ENCODE results near the gene DONSON. TPM values are rescaled to one million over a fixed set of nuclear protein-coding genes. Genes with fewer than 3 reads are reported as not detected.
"Not testable (repeated sequence)": the region's sequence is repeated elsewhere in the genome, so short reads cannot be mapped to it uniquely, and the experiment has no call there.

The DONSON gene
- total RNA-seq, 1 donor from 2014 or later = 11.7 TPM

- DNase-seq (ENCODE audit: low read depth) = peak; percentile 23
- Histone ChIP-seq H3K79me2 (ENCODE audit: insufficient read depth, low read length) (no peaks in the 10 kb centered on the region), H3K4me1 (ENCODE audit: insufficient read depth, low read length) (no peaks in the 10 kb centered on the region), H3K4me3 (ENCODE audit: insufficient read depth, low read depth, low read length) (no peak overlapping the region), H3K9me3 (ENCODE audit: insufficient read depth, low read depth, low read length) (no peaks in the 10 kb centered on the region), H3K9ac (ENCODE audit: low read length) (no peak overlapping the region), H2AFZ (ENCODE audit: low read depth, low read length) (no peak overlapping the region), H3K27ac (ENCODE audit: low read depth, low read length) (no peak overlapping the region), H4K20me1 (ENCODE audit: insufficient read depth, low read length) (peaks cover 19% of the 10 kb centered on the region), H3K4me2 (ENCODE audit: low read length) (no peak overlapping the region), H3K27me3 (ENCODE audit: insufficient read depth, low read length) (no peaks in the 10 kb centered on the region), H3K36me3 (ENCODE audit: insufficient read depth, low read length) (peaks cover 33% of the 10 kb centered on the region)
- TF ChIP-seq CTCF (IDR thresholded peaks at IDR 0.05; ENCODE audit: insufficient read depth, low read depth, low read length) = no peak
- no peak for FAIRE-seq
- no peaks in the 10 kb centered on the region for H3K9me3 Mint-ChIP-seq (ENCODE audit: unreplicated experiment)
- peaks cover under 1% of the 10 kb centered on the region for H3K36me3 Mint-ChIP-seq (ENCODE audit: low read depth, unreplicated experiment)
- H3K27me3 Mint-ChIP-seq (ENCODE audit: low read depth, unreplicated experiment) = no peaks in the 10 kb centered on the region
- H3K4me1 Mint-ChIP-seq (ENCODE audit: low read depth, unreplicated experiment) = peaks cover 9% of the 10 kb centered on the region
- H3K27ac Mint-ChIP-seq (ENCODE audit: unreplicated experiment) = peak overlapping the region; percentile 37
- H3K4me3 Mint-ChIP-seq (ENCODE audit: unreplicated experiment) = no peak overlapping the region
Measured at GRCh38 chr21:33578959-33579542, 9.4 kb downstream of the DONSON start.

- peaks cover 4% of the 10 kb centered on the region for H3K36me3 Mint-ChIP-seq (ENCODE audit: low read depth, unreplicated experiment)
- no peaks in the 10 kb centered on the region for H3K9me3 ChIP-seq (ENCODE audit: insufficient read depth, low read depth, low read length)
- no peak for FAIRE-seq
- no peak overlapping the region for H3K9ac ChIP-seq (ENCODE audit: low read length)
- no peak overlapping the region for H3K4me3 ChIP-seq (ENCODE audit: insufficient read depth, low read depth, low read length)
- H3K27ac Mint-ChIP-seq (ENCODE audit: unreplicated experiment) = no peak overlapping the region
- no peaks in the 10 kb centered on the region for H3K79me2 ChIP-seq (ENCODE audit: insufficient read depth, low read length)
- no peaks in the 10 kb centered on the region for H3K4me1 ChIP-seq (ENCODE audit: insufficient read depth, low read length)
- H3K27me3 Mint-ChIP-seq (ENCODE audit: low read depth, unreplicated experiment) = no peaks in the 10 kb centered on the region
- peak; percentile 60 for DNase-seq (ENCODE audit: low read depth)
- peaks cover 9% of the 10 kb centered on the region for H3K4me1 Mint-ChIP-seq (ENCODE audit: low read depth, unreplicated experiment)
- H3K4me2 ChIP-seq (ENCODE audit: low read length) = no peak overlapping the region
- no peak overlapping the region for H3K4me3 Mint-ChIP-seq (ENCODE audit: unreplicated experiment)
- H3K27me3 ChIP-seq (ENCODE audit: insufficient read depth, low read length) = no peaks in the 10 kb centered on the region
- no peak overlapping the region for H2AFZ ChIP-seq (ENCODE audit: low read depth, low read length)
- peaks cover 33% of the 10 kb centered on the region for H3K36me3 ChIP-seq (ENCODE audit: insufficient read depth, low read length)
- no peaks in the 10 kb centered on the region for H3K9me3 Mint-ChIP-seq (ENCODE audit: unreplicated experiment)
- TF ChIP-seq CTCF (IDR thresholded peaks at IDR 0.05; ENCODE audit: insufficient read depth, low read depth, low read length) (no peak), EZH2 (IDR thresholded peaks at IDR 0.05; ENCODE audit: insufficient read depth, low read length) (no peak)
- peaks cover 26% of the 10 kb centered on the region for H4K20me1 ChIP-seq (ENCODE audit: insufficient read depth, low read length)
- no peak overlapping the region for H3K27ac ChIP-seq (ENCODE audit: low read depth, low read length)
Measured at GRCh38 chr21:33578214-33578613, 10.3 kb downstream of the DONSON start.

- H3K4me3 Mint-ChIP-seq (ENCODE audit: unreplicated experiment); H2AFZ ChIP-seq (ENCODE audit: low read depth, low read length); H3K9ac ChIP-seq (ENCODE audit: low read length); H3K4me2 ChIP-seq (ENCODE audit: low read length); H3K36me3 Mint-ChIP-seq (ENCODE audit: low read depth, unreplicated experiment); H3K27me3 Mint-ChIP-seq (ENCODE audit: low read depth, unreplicated experiment); H3K4me1 ChIP-seq (ENCODE audit: insufficient read depth, low read length); H3K27ac ChIP-seq (ENCODE audit: low read depth, low read length); H3K4me1 Mint-ChIP-seq (ENCODE audit: low read depth, unreplicated experiment); FAIRE-seq; H3K4me3 ChIP-seq (ENCODE audit: insufficient read depth, low read depth, low read length); DNase-seq (ENCODE audit: low read depth); H3K9me3 ChIP-seq (ENCODE audit: insufficient read depth, low read depth, low read length); H3K79me2 ChIP-seq (ENCODE audit: insufficient read depth, low read length); H3K27me3 ChIP-seq (ENCODE audit: insufficient read depth, low read length); H3K9me3 Mint-ChIP-seq (ENCODE audit: unreplicated experiment): not testable (repeated sequence)
- H4K20me1 ChIP-seq (ENCODE audit: insufficient read depth, low read length) = peaks cover 35% of the 10 kb centered on the region
- H3K27ac Mint-ChIP-seq (ENCODE audit: unreplicated experiment) = peak overlapping the region; percentile 14
- H3K36me3 ChIP-seq (ENCODE audit: insufficient read depth, low read length) = peaks cover 40% of the 10 kb centered on the region
Measured at GRCh38 chr21:33576741-33577141, 11.7 kb downstream of the DONSON start.

Measured in astrocyte (in vitro differentiated cells and primary cell).